H1 (cell line): Measurements from ENCODE around the gene UBE2E1. TPM values are rescaled to one million over a fixed set of nuclear protein-coding genes. Genes with fewer than 3 reads are reported as not detected.
A peak's percentile ranks its signal among the peaks of the same experiment; 100 is the strongest.

Experiments used
- CTCF ChIA-PET: fragments of 300-600 bp; sonication (Branson Sonifier 250); formaldehyde crosslinking; loops from one replicate; lab custom pipeline; 2021; ENCODE audit not compliant: partially characterized antibody; lab: Charles Lee
- POLR2A ChIA-PET: fragments of 300-600 bp; sonication (Branson Sonifier 250); formaldehyde crosslinking; loops from one replicate; lab custom pipeline; 2021; ENCODE audit warnings: inconsistent platforms; ENCODE audit not compliant: partially characterized antibody; lab: Charles Lee
- DNase-seq, 2 experiments: peaks; one replicate each; pipeline versions ENCODE4 v3.0.0 to v3.0.0-alpha.2; 2010 to 2022; ENCODE audit warnings: low spot score in 2 of 2, low read depth in 1 of 2, mixed read lengths in 1 of 2
- FAIRE-seq: peaks from 2 replicates; lab custom pipeline; 2011; peaks lifted over from hg19 to GRCh38; lab: Jason Lieb, UNC
- H2AFZ ChIP-seq: 2 replicates; pipeline ENCODE4 v1.8.1; 2012; ENCODE audit warnings: low read length, inconsistent platforms
- H2AK5ac ChIP-seq: 2 replicates; pipeline ENCODE4 v1.6.1; 2013; ENCODE audit warnings: low read depth, low read length
- H2BK120ac ChIP-seq: replicated peaks from 2 replicates; pipeline ENCODE3; 2013; ENCODE audit warnings: low read depth, low read length, inconsistent platforms
- H2BK12ac ChIP-seq: 2 replicates; pipeline ENCODE4 v1.6.1; 2013; ENCODE audit warnings: low read depth, low read length
- H2BK15ac ChIP-seq: 2 replicates; pipeline ENCODE4 v1.6.1; 2013; ENCODE audit warnings: low read length
- H2BK20ac ChIP-seq: 2 replicates; pipeline ENCODE4 v1.6.1; 2013; ENCODE audit warnings: low read length
- H2BK5ac ChIP-seq: 2 replicates; pipeline ENCODE4 v1.6.1; 2013; ENCODE audit warnings: low read depth, low read length
- H3K14ac ChIP-seq: 2 replicates; pipeline ENCODE4 v1.6.1; 2013; ENCODE audit warnings: inconsistent platforms; ENCODE audit not compliant: insufficient read length
- H3K18ac ChIP-seq: 2 replicates; pipeline ENCODE4 v1.6.1; 2013; ENCODE audit warnings: low read length; ENCODE audit errors: extremely low read depth
- H3K23ac ChIP-seq: 2 replicates; pipeline ENCODE4 v1.6.1; 2013; ENCODE audit warnings: inconsistent platforms; ENCODE audit not compliant: insufficient read length
- H3K23me2 ChIP-seq: 2 replicates; pipeline ENCODE4 v1.6.1; 2013; ENCODE audit warnings: low read depth, low read length
- H3K27ac ChIP-seq: 2 replicates; pipeline ENCODE4 v1.6.1; 2011; ENCODE audit warnings: low read depth, low read length, inconsistent platforms
- H3K27me3 ChIP-seq, 4 experiments: replicated peaks in 1 of 4; 1 replicate in 1 of 4; 2 replicates in 3 of 4; pipeline versions ENCODE4 v1.6.1 to v1.8.1; 2011 to 2013; ENCODE audit warnings: low read length in 3 of 4, mild to moderate bottlenecking in 3 of 4, inconsistent platforms in 2 of 4, mixed read lengths in 2 of 4, moderate library complexity in 1 of 4; ENCODE audit not compliant: control insufficient read depth in 3 of 4, insufficient read depth in 3 of 4; ENCODE audit errors: extremely low read depth in 1 of 4
- H3K36me3 ChIP-seq, 4 experiments: 2 replicates each; pipeline versions ENCODE4 v1.6.1 to v1.8.1; 2011 to 2013; ENCODE audit warnings: mild to moderate bottlenecking in 4 of 4, low read length in 3 of 4, moderate library complexity in 2 of 4, control low read depth in 1 of 4, inconsistent platforms in 1 of 4; ENCODE audit not compliant: insufficient read depth in 4 of 4, control insufficient read depth in 2 of 4
- H3K4ac ChIP-seq: replicated peaks from 2 replicates; pipeline ENCODE3; 2013; ENCODE audit warnings: low read length, low read depth, mixed read lengths, inconsistent platforms; ENCODE audit not compliant: insufficient read length
- H3K4me1 ChIP-seq, 4 experiments: replicated peaks in 1 of 4; 1 replicate in 1 of 4; 2 replicates in 3 of 4; pipeline versions ENCODE4 v1.6.1 to v1.8.1; 2011 to 2013; ENCODE audit warnings: low read length in 3 of 4, inconsistent platforms in 2 of 4, mixed read lengths in 1 of 4; ENCODE audit not compliant: insufficient read depth in 4 of 4, control insufficient read depth in 3 of 4
- H3K4me2 ChIP-seq, 2 experiments: 2 replicates each; pipeline versions ENCODE4 v1.6.1 to v1.8.1; 2011 to 2013; ENCODE audit warnings: low read depth in 2 of 2, low read length in 2 of 2, control low read depth in 1 of 2, inconsistent platforms in 1 of 2, mild to moderate bottlenecking in 1 of 2; ENCODE audit not compliant: insufficient read depth in 1 of 2
- H3K4me3 ChIP-seq, 4 experiments: fragments of 200-600, 300-600 bp in 1 of 4; sonication (generic), shearing (Covaris generic), sonication (Bioruptor Twin) in 1 of 4; 2 replicates each; pipeline versions ENCODE4 v1.5.1 to v1.8.1; 2011 to 2016; ENCODE audit warnings: low read length in 4 of 4, low read depth in 3 of 4, control low read depth in 2 of 4, inconsistent platforms in 2 of 4, mild to moderate bottlenecking in 2 of 4, mixed read lengths in 1 of 4, moderate library complexity in 1 of 4; ENCODE audit not compliant: insufficient read depth in 2 of 4; ENCODE audit errors: extremely low read depth in 1 of 4
- H3K56ac ChIP-seq: replicated peaks from 2 replicates; pipeline ENCODE3; 2013; ENCODE audit warnings: low read depth, mild to moderate bottlenecking, mixed read lengths, low read length, inconsistent platforms; ENCODE audit not compliant: insufficient read length
- H3K79me1 ChIP-seq: 2 replicates; pipeline ENCODE4 v1.6.1; 2013; ENCODE audit warnings: low read depth, low read length, control low read depth
- H3K79me2 ChIP-seq, 2 experiments: 2 replicates each; pipeline versions ENCODE4 v1.6.1 to v1.8.1; 2012 to 2013; ENCODE audit warnings: low read length in 2 of 2, mild to moderate bottlenecking in 2 of 2, inconsistent platforms in 1 of 2; ENCODE audit not compliant: insufficient read depth in 2 of 2, control insufficient read depth in 1 of 2
- H3K9ac ChIP-seq, 4 experiments: replicated peaks in 1 of 4; 1 replicate in 1 of 4; 2 replicates in 3 of 4; pipeline versions ENCODE4 v1.6.1 to v1.8.1; 2011 to 2013; ENCODE audit warnings: low read depth in 3 of 4, low read length in 3 of 4, control low read depth in 2 of 4, mild to moderate bottlenecking in 2 of 4, moderate library complexity in 2 of 4, inconsistent platforms in 1 of 4; ENCODE audit errors: extremely low read depth in 1 of 4
- H3K9me3 ChIP-seq, 2 experiments: 2 replicates each; pipeline versions ENCODE4 v1.6.1 to v1.8.1; 2012 to 2013; ENCODE audit warnings: mild to moderate bottlenecking in 2 of 2, moderate library complexity in 2 of 2, control low read depth in 1 of 2, inconsistent platforms in 1 of 2, low read depth in 1 of 2, low read length in 1 of 2, mixed read lengths in 1 of 2; ENCODE audit not compliant: insufficient read depth in 2 of 2
- H4K20me1 ChIP-seq, 2 experiments: replicated peaks in 1 of 2; 2 replicates each; pipeline versions ENCODE3 to v1.8.1; 2011 to 2013; ENCODE audit warnings: inconsistent platforms in 2 of 2, low read length in 2 of 2, mild to moderate bottlenecking in 1 of 2; ENCODE audit not compliant: insufficient read depth in 2 of 2, control insufficient read depth in 1 of 2
- H4K5ac ChIP-seq: 2 replicates; pipeline ENCODE4 v1.6.1; 2013; ENCODE audit warnings: low read length, low read depth, mixed read lengths, inconsistent platforms; ENCODE audit not compliant: insufficient read length
- H4K8ac ChIP-seq: 2 replicates; pipeline ENCODE4 v1.8.0; 2013; ENCODE audit warnings: mild to moderate bottlenecking, moderate library complexity, low read length, inconsistent platforms; ENCODE audit not compliant: insufficient read depth; ENCODE audit errors: extremely low read depth
- H4K91ac ChIP-seq: replicated peaks from 2 replicates; pipeline ENCODE3; 2013; ENCODE audit warnings: low read length, mixed read lengths, inconsistent platforms; ENCODE audit not compliant: insufficient read length
- POLR2AphosphoS5 ChIP-seq: IDR thresholded peaks from 2 replicates; pipeline ENCODE4 v1.6.1; 2011; ENCODE audit warnings: low read depth, low read length
- SP4 ChIP-seq: IDR thresholded peaks from 2 replicates; pipeline ENCODE4 v1.6.1; 2012; ENCODE audit warnings: low read length, inconsistent platforms
- WGBS, 2 experiments: shearing (Covaris generic) in 1 of 2; methylation state at CpG; one replicate each; pipeline versions ENCODE4 v1.1.6 to v1.1.7; 2013 to 2015; ENCODE audit warnings: low lambda C conversion rate in 2 of 2, mixed read lengths in 2 of 2, inconsistent platforms in 1 of 2, low coverage in 1 of 2, missing lambda C conversion rate in 1 of 2; ENCODE audit not compliant: insufficient replicate concordance in 2 of 2, insufficient coverage in 1 of 2, insufficient read length in 1 of 2; ENCODE audit errors: extremely low coverage in 1 of 2, missing lambda C conversion rate in 1 of 2; 5-methylcytosine and 5-hydroxymethylcytosine counted together
- polyA plus RNA-seq, 7 experiments: library from polyadenylated mRNA; depleted of rRNA in 3 of 7; stranded (reverse) in 5 of 7; unstranded in 2 of 7; fragments of >200 nt in 5 of 7; fragments of 200-250 nt in 2 of 7; gene quantifications; 1 replicate in 5 of 7; 2 replicates in 1 of 7; 4 replicates in 1 of 7; pipeline versions ENCODE4 v1.2.1 to v1.2.3, GENCODE V29; 2011 to 2013; ENCODE audit warnings: missing spikeins in 2 of 7, mixed read lengths in 2 of 7
- total RNA-seq: library from RNA; stranded (reverse); fragmentation: NEBNext Ultra II Directional; extraction: Animal tissue kit (Norgen Biotek cat#: 25700); gene quantifications from 2 replicates; pipeline ENCODE4 v1.2.1, GENCODE V29; 2021

Gene UBE2E1
- total and polyA plus RNA-seq, 2 of the 8 experiments (the other 6 are each of a cell fraction or from before 2014, with no cell fraction given): 109 to 141 TPM

GRCh38 chr3:23826382-23827064, 20.8 kb downstream of the UBE2E1 start:
- no peaks in the 10 kb centered on the region for H3K23me2 ChIP-seq
- H2AFZ ChIP-seq: no peak overlapping the region
- H4K5ac ChIP-seq: no peak overlapping the region
- 85% methylated on average over 1 of the region's 1 CpG; no CpG with 5 or more reads in 1 of the 2 experiments for WGBS, 2 experiments
- H3K36me3 ChIP-seq: peaks cover 0 to 10% (median 0%) of the 10 kb centered on the region in 4 experiments; a peak in 2 of 8 replicates
- POLR2A ChIA-PET: interaction anchor here (0.6 to 1.7 kb wide), 8 partner anchors 10 to 118 kb away, joined by 3 to 11 read pairs (median 3); partner anchors contain the start of genes NKIRAS1 and RPL15
- peaks cover 0 to 14% (median 10%) of the 10 kb centered on the region in 4 experiments; a peak in 4 of 7 replicates for H3K4me1 ChIP-seq
- no peak overlapping the region for H2BK5ac ChIP-seq
- H3K4ac ChIP-seq: no peak overlapping the region
- FAIRE-seq: no peak
- H4K20me1 ChIP-seq: peaks cover 10 to 14% of the 10 kb centered on the region in 2 experiments
- no peak overlapping the region for H3K23ac ChIP-seq
- H3K56ac ChIP-seq: no peak overlapping the region
- peaks cover 6% of the 10 kb centered on the region for H3K79me1 ChIP-seq
- peaks cover 0 to 1% (median 0%) of the 10 kb centered on the region in 4 experiments; a peak in 1 of 7 replicates for H3K27me3 ChIP-seq
- TF ChIP-seq POLR2AphosphoS5 (no peak), SP4 (no peak)
- H2AK5ac ChIP-seq: no peak overlapping the region
- CTCF ChIA-PET: interaction anchor here (0.9 to 1.7 kb wide), 6 partner anchors 10 to 66 kb away, joined by 3 to 7 read pairs (median 4); no protein-coding TSS in a partner anchor
- H3K18ac ChIP-seq: no peak overlapping the region
- peak overlapping the region in 1 of 4 experiments; percentile 10; a peak in 1 of 7 replicates for H3K9ac ChIP-seq
- H3K4me3 ChIP-seq: no peak overlapping the region
- H2BK12ac ChIP-seq: no peak overlapping the region
- no peak overlapping the region for H3K27ac ChIP-seq
- H3K79me2 ChIP-seq: peaks cover 8 to 99% of the 10 kb centered on the region in 2 experiments
- no peak overlapping the region for H4K91ac ChIP-seq
- no peak for DNase-seq
- no peak overlapping the region for H2BK15ac ChIP-seq
- no peak overlapping the region for H3K14ac ChIP-seq
- H2BK20ac ChIP-seq: no peak overlapping the region
- H2BK120ac ChIP-seq: no peak overlapping the region
- no peak overlapping the region for H4K8ac ChIP-seq
- H3K9me3 ChIP-seq: no peaks in the 10 kb centered on the region
- no peak overlapping the region for H3K4me2 ChIP-seq
